HG02571 (cell line): ENCODE data around the gene ADNP2.
A peak's percentile ranks its signal among the peaks of the same experiment; 100 is the strongest.
"Not testable (repeated sequence)": the region's sequence is repeated elsewhere in the genome, so short reads cannot be mapped to it uniquely, and the experiment has no call there.

ENCODE experiments used
- ATAC-seq: cut with Tn5 transposase; IDR thresholded peaks from one replicate; pipeline ENCODE4 v1.9.1; 2021; ENCODE audit warnings: mild to moderate bottlenecking, moderate library complexity; ENCODE audit not compliant: unreplicated experiment

Gene ADNP2

GRCh38 chr18:80145196-80145804 lies 36.2 kb downstream of the ADNP2 start:
- ATAC-seq = no peak

GRCh38 chr18:80147037-80147417 lies 38.0 kb downstream of the ADNP2 start:
- peak; percentile 25 for ATAC-seq

GRCh38 chr18:80147418-80148325 lies 38.6 kb downstream of the ADNP2 start:
- ATAC-seq = peak; percentile 92

- ATAC-seq = no peak
These were observed 39.5 kb downstream of the ADNP2 start for GRCh38 chr18:80148326-80149199.

GRCh38 chr18:80149667-80150066 lies 40.6 kb downstream of the ADNP2 start:
- no peak for ATAC-seq

- peak; percentile 61 for ATAC-seq
These were observed 45.2 kb downstream of the ADNP2 start for GRCh38 chr18:80154293-80154692.

- no peak for ATAC-seq
These were observed 48.8 kb downstream of the ADNP2 start for GRCh38 chr18:80157708-80158343.

GRCh38 chr18:80158365-80158764 lies 49.3 kb downstream of the ADNP2 start:
- no peak for ATAC-seq

- ATAC-seq = no peak
These were observed 50.9 kb downstream of the ADNP2 start for GRCh38 chr18:80159713-80160636.

GRCh38 chr18:80161781-80162417 lies 52.8 kb downstream of the ADNP2 start:
- ATAC-seq = no peak

GRCh38 chr18:80163183-80163582 lies 54.1 kb downstream of the ADNP2 start:
- no peak for ATAC-seq

- ATAC-seq = not testable (repeated sequence)
These were observed 55.8 kb downstream of the ADNP2 start for GRCh38 chr18:80164727-80165355.

GRCh38 chr18:80166240-80166639 lies 57.2 kb downstream of the ADNP2 start:
- ATAC-seq = no peak

- no peak for ATAC-seq
These were observed 57.7 kb downstream of the ADNP2 start for GRCh38 chr18:80166725-80167124.

GRCh38 chr18:80167331-80167730 lies 58.3 kb downstream of the ADNP2 start:
- no peak for ATAC-seq

GRCh38 chr18:80167931-80168330 lies 58.9 kb downstream of the ADNP2 start:
- ATAC-seq = no peak

GRCh38 chr18:80168346-80168745 lies 59.3 kb downstream of the ADNP2 start:
- ATAC-seq = no peak

GRCh38 chr18:80168982-80169381 lies 59.9 kb downstream of the ADNP2 start:
- no peak for ATAC-seq

- no peak for ATAC-seq
These were observed 60.5 kb downstream of the ADNP2 start for GRCh38 chr18:80169607-80170006.
